NCI-H1694 treated with DMSO at 0.1 percent for 48 hours (cell line): Measurements from ENCODE around the gene EDARADD.

ENCODE experiments used
- DNase-seq: peaks from one replicate; lab custom pipeline; 2025; lab: John Stamatoyannopoulos, UW

Gene EDARADD

DNA sequence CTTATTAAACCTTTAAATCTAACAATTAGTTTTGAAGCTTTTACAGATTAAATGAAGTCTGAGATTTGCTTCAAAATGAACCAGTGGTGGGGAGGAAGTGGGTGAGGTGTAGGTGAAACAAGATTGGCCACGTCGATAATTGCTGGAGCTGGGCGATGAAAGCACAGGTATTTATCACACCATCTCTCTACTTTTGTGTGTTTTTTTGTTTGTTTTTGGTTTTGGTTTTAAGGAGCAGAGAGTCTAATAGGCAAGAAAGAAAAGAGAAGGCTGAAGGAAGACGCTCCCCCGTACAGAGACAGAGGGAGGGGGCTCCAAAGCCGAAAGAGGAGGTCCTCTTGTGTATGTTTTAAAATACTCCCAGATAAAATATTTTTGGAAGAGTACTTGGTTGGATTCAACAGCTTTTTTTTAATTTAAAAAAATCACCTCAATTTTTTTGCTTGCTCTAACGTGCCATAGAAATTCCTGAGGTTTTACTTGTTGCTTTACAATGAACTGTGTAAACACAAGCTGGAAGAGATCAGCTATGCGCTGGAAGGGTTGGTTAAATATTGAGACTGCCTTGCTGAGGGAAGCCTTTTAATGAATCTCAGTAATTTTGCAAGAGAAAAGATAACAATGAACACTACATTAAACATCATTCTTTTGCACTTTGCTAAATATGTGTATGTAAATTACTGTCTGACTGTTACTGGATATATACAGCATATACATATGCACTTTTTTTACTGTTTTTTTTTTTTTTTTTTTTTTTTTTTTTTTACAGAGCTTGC is 123.0 kb downstream of the EDARADD start:
- no peak for DNase-seq

DNA sequence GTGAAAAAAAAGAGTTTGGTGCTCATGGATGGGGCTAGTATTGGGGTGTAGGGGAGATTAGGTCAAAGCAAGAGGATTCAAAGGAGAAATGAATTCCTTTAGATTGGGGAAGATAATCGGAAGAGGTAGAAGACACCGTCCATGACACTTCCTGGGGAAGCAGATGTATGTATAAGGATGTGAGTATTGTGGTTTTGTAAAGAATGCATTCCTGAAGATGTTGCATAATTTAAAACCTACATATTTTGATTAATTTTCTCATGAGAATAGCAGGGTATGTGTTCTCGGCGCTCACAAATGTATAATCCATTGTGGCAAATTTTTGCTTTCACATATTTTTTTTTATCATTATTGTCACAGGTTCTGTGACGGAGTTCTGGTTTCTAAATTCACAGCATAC is 124.2 kb downstream of the EDARADD start:
- DNase-seq: no peak

DNA sequence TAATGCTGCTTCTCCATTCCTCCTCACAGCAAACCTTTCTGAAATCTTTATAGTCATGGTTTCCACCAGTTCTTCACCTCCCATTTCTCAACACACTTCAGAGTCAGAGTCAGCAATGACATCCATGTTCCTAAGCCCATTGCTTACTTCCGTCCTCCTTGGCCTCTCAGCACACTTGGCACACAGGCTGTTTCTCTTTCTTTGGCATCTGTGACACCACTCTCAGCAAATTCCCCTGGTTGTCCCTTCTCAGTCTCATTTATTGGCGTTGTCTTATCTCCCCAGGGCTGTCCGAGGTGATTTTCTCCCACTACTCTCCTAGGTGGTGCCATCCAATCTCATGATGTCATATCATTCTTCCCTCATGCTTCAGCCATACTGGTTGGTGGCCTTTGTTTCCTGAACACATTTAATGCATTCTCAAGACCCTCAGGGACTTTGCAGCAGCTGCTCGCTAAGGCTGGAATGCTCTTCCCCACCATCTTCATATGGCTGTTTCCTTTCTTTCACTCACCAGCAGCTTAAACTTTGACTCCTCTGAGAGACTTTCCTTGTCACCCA is 126.4 kb downstream of the EDARADD start:
- DNase-seq: no peak

GRCh38 chr1:236522937-236523703 is 129.0 kb downstream of the EDARADD start:
- DNase-seq: no peak

- DNase-seq: no peak
Observed at GRCh38 chr1:236523704-236524141, 129.6 kb downstream of the EDARADD start, which contains the start of gene LGALS8. Gene LGALS8, plus strand, starts transcription at chr1:236523982. Its CDS starts 2,089 bp downstream, at chr1:236526071.

- DNase-seq: no peak
Observed at GRCh38 chr1:236524142-236524894, 130.2 kb downstream of the EDARADD start.

DNA sequence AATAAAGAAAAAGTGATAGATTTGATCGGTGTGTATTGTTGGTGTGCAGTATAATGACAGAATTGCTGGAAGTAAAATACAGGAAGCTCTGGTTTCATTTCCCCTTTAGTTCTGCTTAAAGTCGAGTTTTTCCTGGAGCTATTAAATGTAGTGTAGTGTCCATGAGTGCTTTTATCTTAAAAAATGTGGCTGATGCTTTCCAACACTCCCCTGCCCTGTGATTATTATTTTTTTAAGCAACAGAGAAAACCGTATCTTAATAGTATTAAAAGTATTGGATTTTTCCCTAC is 130.8 kb downstream of the EDARADD start:
- DNase-seq: no peak

GRCh38 chr1:236526079-236526478 is 132.0 kb downstream of the EDARADD start:
- no peak for DNase-seq

- no peak for DNase-seq
Observed at GRCh38 chr1:236530286-236530685, 136.2 kb downstream of the EDARADD start.

GRCh38 chr1:236530959-236531358 is 136.9 kb downstream of the EDARADD start:
- DNase-seq: no peak

DNA sequence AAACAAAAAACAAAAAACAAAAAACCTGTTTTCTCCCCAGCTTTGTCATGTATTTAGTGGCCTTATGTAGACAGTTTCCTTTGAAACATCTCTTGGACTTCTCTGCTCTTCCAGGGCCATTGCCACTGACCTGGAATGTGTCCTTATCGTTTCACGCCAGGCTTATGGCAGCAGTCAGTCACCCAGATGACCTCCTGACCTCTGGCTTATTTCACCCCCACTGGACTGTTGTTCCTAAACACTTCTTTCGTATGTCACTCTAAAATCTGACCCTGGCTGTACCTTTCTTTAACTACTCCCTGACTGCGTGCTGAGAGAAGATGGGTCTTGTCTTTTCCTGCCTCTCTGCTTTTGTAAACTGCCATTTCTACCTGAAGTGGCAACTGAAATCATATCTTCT is 138.8 kb downstream of the EDARADD start:
- no peak for DNase-seq

GRCh38 chr1:236534151-236534651 is 140.1 kb downstream of the EDARADD start:
- DNase-seq: no peak
